ENCODE results near the gene PRKCE. TPM values are rescaled to one million over a fixed set of nuclear protein-coding genes. Genes with fewer than 3 reads are reported as not detected.

Gene PRKCE
- total RNA-seq, 1 donor from 2014 or later = 11.7 TPM

DNA sequence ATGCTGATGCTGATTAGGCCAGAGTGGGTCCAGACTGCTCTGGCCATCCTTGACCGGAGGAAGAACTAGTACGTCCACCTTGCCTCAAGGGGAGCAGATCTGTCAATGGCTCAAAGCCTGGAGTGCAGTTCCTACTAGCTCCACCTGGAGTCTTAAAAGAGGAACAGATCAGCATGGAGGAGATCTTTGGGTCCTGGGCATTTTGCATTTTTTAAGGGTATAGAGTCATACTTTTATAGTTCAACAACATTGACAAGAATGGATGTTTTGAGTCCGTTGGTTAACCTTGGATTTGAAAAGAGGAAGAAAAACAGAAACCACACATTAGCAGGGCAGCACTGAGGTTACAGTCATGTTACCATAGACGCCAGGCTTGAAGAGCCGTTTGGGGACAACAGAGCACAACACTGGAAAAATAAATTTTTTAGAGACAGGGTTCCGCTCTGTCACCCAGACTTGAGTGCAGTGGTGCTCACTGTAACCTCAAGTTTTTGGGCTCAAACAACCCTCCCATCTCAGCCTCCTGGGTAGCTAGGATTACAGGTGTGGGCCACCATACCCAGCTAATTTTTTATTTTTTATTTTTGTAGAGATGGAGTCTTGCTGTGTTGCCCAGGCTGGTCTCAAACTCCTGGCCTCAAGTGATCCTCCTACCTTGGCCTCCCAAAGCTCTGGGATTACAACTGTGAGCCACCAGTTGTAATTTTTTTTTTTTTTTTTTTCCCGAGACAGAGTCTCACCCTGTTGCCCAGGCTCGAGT lies 78.5 kb downstream of the PRKCE start:
- no peak overlapping the region for H3K27ac Mint-ChIP-seq
- H3K4me3 Mint-ChIP-seq = no peak overlapping the region
- no peaks in the 10 kb centered on the region for H3K9me3 Mint-ChIP-seq
- peaks cover 4% of the 10 kb centered on the region for H3K4me1 Mint-ChIP-seq (ENCODE audit: low read depth)
- H3K36me3 Mint-ChIP-seq (ENCODE audit: low read depth) = no peaks in the 10 kb centered on the region
- intact Hi-C loops (cut with micrococcal nuclease) = no loop called here
- no peak for DNase-seq (ENCODE audit: low spot score)
- H3K27me3 Mint-ChIP-seq (ENCODE audit: insufficient read depth) = peaks cover 3% of the 10 kb centered on the region

DNA sequence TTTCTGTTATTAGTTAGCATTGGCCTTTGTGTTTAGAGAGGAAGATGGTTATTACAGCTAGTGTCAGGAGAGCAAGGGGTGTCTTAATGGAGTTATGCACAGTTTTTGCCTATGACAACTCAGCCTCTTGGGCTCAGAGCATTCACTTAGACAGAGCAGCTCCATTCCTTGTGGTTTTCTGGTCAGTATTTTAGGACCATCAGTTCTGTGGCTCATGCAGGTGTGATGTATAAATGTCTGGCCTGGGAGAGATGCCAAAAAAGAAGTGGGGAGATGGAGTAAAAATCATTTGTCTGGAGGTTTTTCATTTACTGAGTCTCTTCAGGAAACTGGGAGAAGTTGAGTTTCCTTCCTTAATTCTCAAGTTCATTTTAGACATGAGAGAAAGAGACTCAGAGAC lies 79.7 kb downstream of the PRKCE start:
- no peaks in the 10 kb centered on the region for H3K9me3 Mint-ChIP-seq
- H3K36me3 Mint-ChIP-seq (ENCODE audit: low read depth) = no peaks in the 10 kb centered on the region
- peaks cover 6% of the 10 kb centered on the region for H3K27me3 Mint-ChIP-seq (ENCODE audit: insufficient read depth)
- no peaks in the 10 kb centered on the region for H3K4me1 Mint-ChIP-seq (ENCODE audit: low read depth)
- DNase-seq (ENCODE audit: low spot score) = no peak
- intact Hi-C loops (cut with micrococcal nuclease) = no loop called here
- H3K4me3 Mint-ChIP-seq = no peak overlapping the region
- H3K27ac Mint-ChIP-seq = no peak overlapping the region

DNA sequence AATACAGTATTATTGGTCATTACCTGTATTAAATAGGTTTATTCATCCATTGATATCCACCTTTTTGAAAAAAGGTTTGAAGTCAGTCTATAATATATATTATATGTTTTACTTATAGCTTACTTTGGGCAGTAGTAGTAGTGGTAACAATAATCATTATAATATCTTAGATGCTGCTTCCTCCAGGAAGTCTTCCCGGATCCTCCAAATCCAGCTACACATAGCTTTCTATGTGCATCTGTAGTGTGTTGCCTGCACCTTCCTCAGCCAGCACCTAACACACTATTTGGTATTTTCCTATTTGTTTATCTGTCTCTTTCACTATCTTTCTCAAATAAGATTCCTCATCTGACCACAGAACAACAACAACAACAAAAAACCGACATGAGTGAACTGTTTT lies 81.0 kb downstream of the PRKCE start:
- Mint-ChIP-seq H3K4me3 (no peak overlapping the region), H3K36me3 (ENCODE audit: low read depth) (no peaks in the 10 kb centered on the region), H3K9me3 (no peaks in the 10 kb centered on the region), H3K4me1 (ENCODE audit: low read depth) (no peaks in the 10 kb centered on the region), H3K27ac (no peak overlapping the region), H3K27me3 (ENCODE audit: insufficient read depth) (peaks cover 6% of the 10 kb centered on the region)
- no peak for DNase-seq (ENCODE audit: low spot score)
- intact Hi-C loops (cut with micrococcal nuclease) = no loop called here

DNA sequence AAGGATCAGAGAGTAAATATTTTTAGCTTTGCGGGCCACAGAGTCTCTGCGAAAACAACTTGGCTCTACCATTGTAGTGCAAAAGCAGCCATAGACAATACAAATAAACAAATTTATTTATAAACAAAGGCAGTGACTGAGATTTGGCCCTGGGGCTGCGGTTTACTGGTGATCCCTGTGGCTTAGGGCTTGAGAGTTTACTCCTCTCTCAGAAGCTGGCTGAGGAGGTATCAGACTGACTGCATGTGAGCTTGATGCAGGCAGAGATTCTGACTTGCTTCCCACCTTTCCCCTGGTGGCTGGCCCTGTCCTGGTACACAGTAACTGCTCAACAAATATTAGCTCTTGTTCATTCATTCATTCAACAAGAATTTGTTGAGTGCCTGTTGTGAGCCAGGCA lies 81.5 kb downstream of the PRKCE start:
- DNase-seq (ENCODE audit: low spot score) = no peak
- intact Hi-C loops (cut with micrococcal nuclease) = no loop called here
- no peaks in the 10 kb centered on the region for H3K9me3 Mint-ChIP-seq
- no peaks in the 10 kb centered on the region for H3K36me3 Mint-ChIP-seq (ENCODE audit: low read depth)
- H3K27ac Mint-ChIP-seq = no peak overlapping the region
- H3K4me1 Mint-ChIP-seq (ENCODE audit: low read depth) = no peaks in the 10 kb centered on the region
- H3K27me3 Mint-ChIP-seq (ENCODE audit: insufficient read depth) = peaks cover 6% of the 10 kb centered on the region
- no peak overlapping the region for H3K4me3 Mint-ChIP-seq

DNA sequence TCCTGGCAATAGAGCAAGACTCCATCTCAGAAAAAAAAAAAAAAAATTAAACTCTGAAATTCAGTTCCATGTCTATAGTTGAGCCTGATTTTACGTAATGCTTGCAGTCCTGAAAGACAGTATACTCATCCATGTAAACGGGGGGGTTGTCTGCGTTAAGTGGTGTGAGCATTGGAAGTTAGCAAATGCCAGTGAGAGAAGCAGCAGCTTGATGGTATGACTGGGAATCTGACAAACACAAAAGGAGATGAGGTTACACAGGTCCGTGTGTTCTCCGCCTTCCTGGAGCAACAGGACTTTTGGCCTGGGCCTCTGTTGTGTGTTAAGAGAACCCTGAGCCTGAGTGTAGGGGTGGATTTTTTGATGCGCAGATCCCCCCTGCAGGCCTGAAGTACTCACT lies 82.9 kb downstream of the PRKCE start:
- H3K36me3 Mint-ChIP-seq (ENCODE audit: low read depth) = no peaks in the 10 kb centered on the region
- no peak for DNase-seq (ENCODE audit: low spot score)

DNA sequence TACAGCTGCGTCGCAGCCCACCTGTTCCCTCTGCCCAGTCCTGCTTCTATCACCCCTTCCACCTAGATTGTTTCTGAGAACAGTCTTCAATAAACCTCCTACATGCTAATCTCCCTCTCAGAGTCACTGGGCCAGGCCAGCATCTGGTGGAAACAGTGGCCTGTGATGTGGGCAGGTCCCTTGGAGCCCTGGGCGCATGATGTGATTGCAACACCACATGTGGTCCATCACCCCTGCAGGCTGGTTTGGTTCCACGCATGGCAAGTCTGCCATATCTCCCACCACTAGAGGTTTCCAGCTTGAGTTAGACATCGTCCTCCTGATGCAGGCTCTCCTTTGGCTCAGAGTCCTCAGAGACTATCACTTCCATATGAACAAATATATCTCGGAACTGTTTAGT lies 83.5 kb downstream of the PRKCE start:
- Mint-ChIP-seq H3K4me1 (ENCODE audit: low read depth) (no peaks in the 10 kb centered on the region), H3K27ac (no peak overlapping the region), H3K27me3 (ENCODE audit: insufficient read depth) (peaks cover 3% of the 10 kb centered on the region), H3K9me3 (no peaks in the 10 kb centered on the region), H3K36me3 (ENCODE audit: low read depth) (no peaks in the 10 kb centered on the region), H3K4me3 (no peak overlapping the region)
- no peak for DNase-seq (ENCODE audit: low spot score)
- intact Hi-C loops (cut with micrococcal nuclease) = no loop called here

More for the DNA sequence above, 82.9 kb downstream of the PRKCE start:
- intact Hi-C loops (cut with micrococcal nuclease) = no loop called here
- Mint-ChIP-seq H3K4me1 (ENCODE audit: low read depth) (no peaks in the 10 kb centered on the region), H3K4me3 (no peak overlapping the region), H3K27me3 (ENCODE audit: insufficient read depth) (peaks cover 3% of the 10 kb centered on the region), H3K9me3 (no peaks in the 10 kb centered on the region), H3K27ac (no peak overlapping the region)

DNA sequence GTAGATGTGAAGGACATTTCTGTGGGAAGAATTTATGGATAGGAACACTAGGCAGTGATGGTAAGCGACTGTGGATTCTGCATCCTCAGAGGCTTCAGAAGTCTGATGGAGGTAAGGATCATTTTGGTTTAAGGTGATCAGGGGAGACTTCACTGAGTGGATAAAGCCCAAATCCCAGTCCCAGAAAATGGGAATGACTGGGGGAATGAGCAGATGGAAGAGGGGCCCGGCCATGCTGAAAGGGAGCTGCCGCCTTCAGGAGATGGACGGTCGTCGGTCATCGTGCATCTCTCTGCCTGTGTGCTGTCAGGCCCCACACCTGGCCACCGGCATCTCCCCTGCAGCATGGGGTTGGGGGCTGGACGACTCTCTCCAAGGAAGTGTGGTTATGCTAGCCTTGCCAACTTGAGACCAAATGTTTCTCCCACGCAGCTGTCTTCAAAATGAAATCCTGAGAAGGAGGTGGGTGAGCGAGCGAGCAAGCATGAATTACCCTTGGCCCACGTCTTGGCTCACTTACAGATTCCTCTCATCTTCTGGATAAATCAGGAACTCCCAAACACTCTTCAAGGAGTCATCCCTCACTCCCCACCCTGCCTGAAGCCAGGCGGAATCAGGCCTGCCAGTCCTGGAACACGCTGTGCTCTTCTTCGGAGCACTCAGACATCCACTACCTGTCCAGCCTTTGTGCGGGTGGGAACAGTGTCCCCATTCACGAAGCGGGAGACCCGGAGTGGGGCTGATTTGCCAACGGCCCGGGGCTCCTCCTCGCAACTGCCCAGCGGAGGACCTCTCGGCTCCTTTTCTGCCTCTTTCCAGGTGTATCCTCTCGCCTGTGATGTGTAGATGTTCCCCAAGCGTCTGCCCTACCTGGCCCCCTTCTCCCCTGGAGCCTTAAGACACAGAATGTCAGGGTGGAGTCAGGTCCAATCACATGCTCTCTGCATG lies 85.6 kb downstream of the PRKCE start:
- Mint-ChIP-seq H3K36me3 (ENCODE audit: low read depth) (no peaks in the 10 kb centered on the region), H3K27me3 (ENCODE audit: insufficient read depth) (peaks cover 3% of the 10 kb centered on the region), H3K9me3 (no peaks in the 10 kb centered on the region), H3K4me3 (no peak overlapping the region), H3K27ac (no peak overlapping the region), H3K4me1 (ENCODE audit: low read depth) (no peaks in the 10 kb centered on the region)
- intact Hi-C loops (cut with micrococcal nuclease) = no loop called here
- no peak for DNase-seq (ENCODE audit: low spot score)

DNA sequence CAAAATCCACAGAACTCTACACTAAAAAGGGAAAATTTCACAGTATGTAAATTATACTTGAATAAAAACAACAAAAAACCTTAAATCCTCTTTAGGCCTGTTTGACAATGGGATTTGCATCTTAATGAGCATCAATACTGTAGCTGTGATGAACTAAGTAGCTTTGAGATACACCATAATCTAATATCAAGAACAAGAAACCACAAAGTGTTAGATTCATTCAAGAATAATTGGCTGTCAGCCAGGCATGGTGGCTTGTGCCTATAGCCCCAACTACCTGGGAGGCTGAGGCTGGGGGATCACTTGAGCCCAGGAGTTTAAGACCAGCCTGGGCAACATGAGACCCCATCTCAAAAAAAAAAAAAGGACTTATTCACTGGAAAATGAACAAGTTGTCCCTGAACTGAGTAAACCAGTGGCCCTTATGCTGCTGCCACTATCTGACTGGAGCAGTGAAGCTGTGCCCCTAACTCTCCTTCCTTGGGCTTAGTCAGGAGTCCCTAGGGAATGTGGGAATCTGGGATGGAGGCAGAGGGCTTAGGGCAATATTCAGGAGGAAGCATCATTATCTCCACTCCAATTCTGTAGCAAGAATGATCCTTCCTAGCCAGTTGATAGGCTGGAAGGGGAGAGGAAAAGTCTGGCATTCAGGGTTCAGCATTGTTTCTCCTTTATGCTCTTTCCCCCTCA lies 88.5 kb downstream of the PRKCE start:
- Mint-ChIP-seq H3K36me3 (ENCODE audit: low read depth) (no peaks in the 10 kb centered on the region), H3K27ac (no peak overlapping the region), H3K4me1 (ENCODE audit: low read depth) (no peaks in the 10 kb centered on the region), H3K27me3 (ENCODE audit: insufficient read depth) (peaks cover 3% of the 10 kb centered on the region), H3K4me3 (no peak overlapping the region), H3K9me3 (no peaks in the 10 kb centered on the region)
- intact Hi-C loops (cut with micrococcal nuclease) = no loop called here
- no peak for DNase-seq (ENCODE audit: low spot score)

DNA sequence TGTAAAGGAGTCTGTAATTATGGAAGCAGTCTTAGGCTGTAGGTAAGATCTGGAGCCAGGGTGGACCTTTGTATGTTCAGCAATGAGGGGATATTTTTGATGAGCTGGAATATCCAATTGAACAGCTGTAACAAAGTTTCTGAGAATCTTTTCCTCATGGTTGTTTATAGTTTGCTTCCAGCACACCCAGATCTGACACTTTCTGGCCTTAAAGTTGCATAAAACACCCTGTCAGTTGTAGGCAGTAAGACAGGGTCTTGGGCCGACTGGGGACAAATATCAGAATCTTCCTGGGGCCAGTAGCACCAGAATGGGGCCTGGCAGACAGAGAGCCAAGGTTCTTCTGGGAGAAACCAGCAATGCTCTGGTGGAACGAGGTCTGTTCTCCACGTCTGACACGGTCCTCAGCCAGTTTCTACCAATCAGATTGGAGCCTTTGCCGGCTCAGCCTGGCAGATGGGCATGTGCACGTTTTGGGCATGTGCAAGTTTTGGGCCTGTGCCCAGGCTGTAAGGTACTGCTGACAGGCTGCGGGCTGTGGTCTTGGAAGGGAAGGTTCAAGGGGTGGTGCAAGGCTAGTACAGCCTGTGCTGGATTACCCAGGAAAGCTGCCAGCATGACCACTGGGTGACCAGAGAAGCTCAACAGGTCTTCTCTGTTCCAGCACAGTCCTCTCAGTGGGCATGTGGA lies 89.8 kb downstream of the PRKCE start:
- Mint-ChIP-seq H3K27ac (no peak overlapping the region), H3K27me3 (ENCODE audit: insufficient read depth) (no peaks in the 10 kb centered on the region), H3K4me1 (ENCODE audit: low read depth) (no peaks in the 10 kb centered on the region), H3K9me3 (no peaks in the 10 kb centered on the region), H3K36me3 (ENCODE audit: low read depth) (no peaks in the 10 kb centered on the region), H3K4me3 (no peak overlapping the region)
- DNase-seq (ENCODE audit: low spot score) = no peak
- intact Hi-C loops (cut with micrococcal nuclease) = no loop called here

DNA sequence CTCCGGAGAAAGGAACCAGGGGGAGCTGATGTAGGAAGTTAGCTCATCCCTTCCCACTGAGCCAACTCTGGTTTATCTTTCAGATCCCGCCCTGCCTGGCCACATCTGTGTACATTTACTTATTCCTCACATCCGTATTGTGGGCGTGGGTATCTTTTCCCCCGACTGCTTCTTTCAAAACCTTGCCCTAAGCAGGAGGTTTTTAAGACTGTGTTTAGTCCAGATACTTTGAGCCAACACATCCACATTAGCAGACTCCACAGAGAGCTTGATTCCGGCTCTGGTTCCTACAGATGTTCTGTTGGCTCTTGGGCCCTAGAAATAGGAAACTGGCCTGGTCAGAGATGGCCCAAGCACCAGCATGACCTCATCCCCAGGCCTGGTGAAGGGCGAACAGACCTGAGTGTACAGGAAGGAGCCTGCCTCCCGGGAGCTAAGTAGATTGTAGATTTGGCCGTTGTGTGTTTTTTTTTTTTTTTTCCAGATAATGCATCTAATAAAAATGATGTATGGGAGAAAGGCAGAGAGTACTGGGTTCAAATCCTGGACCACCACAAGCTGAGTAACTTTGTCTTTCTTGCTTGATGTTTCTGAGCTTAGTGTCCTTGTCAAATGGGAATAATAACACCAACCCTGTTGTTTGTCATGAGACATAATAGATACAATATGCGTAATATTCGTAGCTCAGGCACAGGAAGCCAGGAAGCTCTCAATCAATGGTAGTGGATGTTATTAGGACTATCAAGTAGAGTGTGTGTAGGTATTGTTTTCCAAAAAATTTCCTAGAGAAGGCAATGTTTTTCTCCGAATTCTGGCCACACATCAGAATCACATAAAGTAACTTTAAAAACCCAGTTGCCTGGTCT lies 92.3 kb downstream of the PRKCE start:
- Mint-ChIP-seq H3K4me3 (no peak overlapping the region), H3K4me1 (ENCODE audit: low read depth) (no peaks in the 10 kb centered on the region), H3K9me3 (peaks cover 12% of the 10 kb centered on the region), H3K36me3 (ENCODE audit: low read depth) (peaks cover 2% of the 10 kb centered on the region), H3K27ac (no peak overlapping the region), H3K27me3 (ENCODE audit: insufficient read depth) (no peaks in the 10 kb centered on the region)
- intact Hi-C loops (cut with micrococcal nuclease) = no loop called here
- DNase-seq (ENCODE audit: low spot score) = no peak

DNA sequence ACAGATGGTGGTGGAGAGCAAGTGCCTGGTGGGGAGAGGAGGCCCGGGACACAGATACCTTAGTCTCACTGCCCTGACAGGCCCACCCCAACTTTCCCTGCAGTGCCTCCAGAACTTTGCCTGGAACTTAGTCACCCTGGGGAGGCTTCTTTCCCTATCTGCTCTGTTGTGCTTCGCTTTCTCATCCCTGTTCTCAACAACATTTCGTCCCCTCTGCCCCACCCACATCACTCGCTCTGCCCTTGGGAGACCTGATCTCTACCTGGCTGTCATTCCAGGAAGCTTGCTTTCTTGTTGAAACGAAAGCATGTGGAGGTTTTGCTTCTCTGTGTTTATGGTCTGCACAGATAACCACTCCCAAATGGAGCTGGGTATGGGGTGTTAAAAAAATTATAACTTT lies 93.8 kb downstream of the PRKCE start:
- no peak for DNase-seq (ENCODE audit: low spot score)
- H3K27me3 Mint-ChIP-seq (ENCODE audit: insufficient read depth) = no peaks in the 10 kb centered on the region

DNA sequence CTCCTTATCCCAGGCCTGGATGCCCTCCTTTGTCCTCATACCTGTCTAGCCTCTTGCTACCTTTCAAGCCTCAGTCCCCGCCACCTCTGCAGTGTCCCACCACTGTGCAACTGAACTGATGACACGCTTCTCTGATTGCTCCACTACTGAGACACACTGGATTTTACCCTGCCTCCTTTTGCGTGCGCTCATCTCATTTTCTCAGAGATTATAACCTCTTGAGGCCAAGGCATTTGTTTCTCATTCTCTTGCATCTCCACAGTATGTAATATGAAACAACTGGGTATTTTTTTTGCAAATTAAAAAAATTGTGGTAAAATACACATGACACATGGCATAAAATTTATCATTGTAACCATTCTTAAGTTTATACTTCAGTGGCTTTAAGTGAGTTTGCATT lies 95.4 kb downstream of the PRKCE start:
- H3K9me3 Mint-ChIP-seq = peaks cover 12% of the 10 kb centered on the region
- H3K4me1 Mint-ChIP-seq (ENCODE audit: low read depth) = peaks cover 10% of the 10 kb centered on the region
- H3K27ac Mint-ChIP-seq = no peak overlapping the region
- intact Hi-C loops (cut with micrococcal nuclease) = no loop called here
- no peak overlapping the region for H3K4me3 Mint-ChIP-seq
- no peak for DNase-seq (ENCODE audit: low spot score)
- peaks cover 2% of the 10 kb centered on the region for H3K36me3 Mint-ChIP-seq (ENCODE audit: low read depth)
- H3K27me3 Mint-ChIP-seq (ENCODE audit: insufficient read depth) = no peaks in the 10 kb centered on the region

More for the DNA sequence above, 93.8 kb downstream of the PRKCE start:
- peaks cover 1% of the 10 kb centered on the region for H3K4me1 Mint-ChIP-seq (ENCODE audit: low read depth)
- intact Hi-C loops (cut with micrococcal nuclease) = no loop called here
- peaks cover 12% of the 10 kb centered on the region for H3K9me3 Mint-ChIP-seq
- H3K27ac Mint-ChIP-seq = no peak overlapping the region
- H3K36me3 Mint-ChIP-seq (ENCODE audit: low read depth) = peaks cover 2% of the 10 kb centered on the region
- no peak overlapping the region for H3K4me3 Mint-ChIP-seq

Measured in activated T-helper 1 cell treated with anti-CD3 and anti-CD28 coated beads, Interleukin-12 subunit alpha, Interleukin-12 subunit beta, Interleukin-2, Interleukin-4 antibody, amounts not matched to agents 30 ng/mL and 10 ng/mL and 1 ng/mL, durations not matched to agents 14 hours and 24 hours and 36 hours (primary cell).